Measurements from ENCODE around the gene MTO1. TPM values are rescaled to one million over a fixed set of nuclear protein-coding genes. Genes with fewer than 3 reads are reported as not detected.
"Not testable (repeated sequence)": the region's sequence is repeated elsewhere in the genome, so short reads cannot be mapped to it uniquely, and the experiment has no call there.

The MTO1 gene, protein sequence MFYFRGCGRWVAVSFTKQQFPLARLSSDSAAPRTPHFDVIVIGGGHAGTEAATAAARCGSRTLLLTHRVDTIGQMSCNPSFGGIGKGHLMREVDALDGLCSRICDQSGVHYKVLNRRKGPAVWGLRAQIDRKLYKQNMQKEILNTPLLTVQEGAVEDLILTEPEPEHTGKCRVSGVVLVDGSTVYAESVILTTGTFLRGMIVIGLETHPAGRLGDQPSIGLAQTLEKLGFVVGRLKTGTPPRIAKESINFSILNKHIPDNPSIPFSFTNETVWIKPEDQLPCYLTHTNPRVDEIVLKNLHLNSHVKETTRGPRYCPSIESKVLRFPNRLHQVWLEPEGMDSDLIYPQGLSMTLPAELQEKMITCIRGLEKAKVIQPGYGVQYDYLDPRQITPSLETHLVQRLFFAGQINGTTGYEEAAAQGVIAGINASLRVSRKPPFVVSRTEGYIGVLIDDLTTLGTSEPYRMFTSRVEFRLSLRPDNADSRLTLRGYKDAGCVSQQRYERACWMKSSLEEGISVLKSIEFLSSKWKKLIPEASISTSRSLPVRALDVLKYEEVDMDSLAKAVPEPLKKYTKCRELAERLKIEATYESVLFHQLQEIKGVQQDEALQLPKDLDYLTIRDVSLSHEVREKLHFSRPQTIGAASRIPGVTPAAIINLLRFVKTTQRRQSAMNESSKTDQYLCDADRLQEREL
- 30.7 and 44.7 TPM in 2 replicates for total RNA-seq (2014; rRNA removed; shearing (Covaris generic))

DNA sequence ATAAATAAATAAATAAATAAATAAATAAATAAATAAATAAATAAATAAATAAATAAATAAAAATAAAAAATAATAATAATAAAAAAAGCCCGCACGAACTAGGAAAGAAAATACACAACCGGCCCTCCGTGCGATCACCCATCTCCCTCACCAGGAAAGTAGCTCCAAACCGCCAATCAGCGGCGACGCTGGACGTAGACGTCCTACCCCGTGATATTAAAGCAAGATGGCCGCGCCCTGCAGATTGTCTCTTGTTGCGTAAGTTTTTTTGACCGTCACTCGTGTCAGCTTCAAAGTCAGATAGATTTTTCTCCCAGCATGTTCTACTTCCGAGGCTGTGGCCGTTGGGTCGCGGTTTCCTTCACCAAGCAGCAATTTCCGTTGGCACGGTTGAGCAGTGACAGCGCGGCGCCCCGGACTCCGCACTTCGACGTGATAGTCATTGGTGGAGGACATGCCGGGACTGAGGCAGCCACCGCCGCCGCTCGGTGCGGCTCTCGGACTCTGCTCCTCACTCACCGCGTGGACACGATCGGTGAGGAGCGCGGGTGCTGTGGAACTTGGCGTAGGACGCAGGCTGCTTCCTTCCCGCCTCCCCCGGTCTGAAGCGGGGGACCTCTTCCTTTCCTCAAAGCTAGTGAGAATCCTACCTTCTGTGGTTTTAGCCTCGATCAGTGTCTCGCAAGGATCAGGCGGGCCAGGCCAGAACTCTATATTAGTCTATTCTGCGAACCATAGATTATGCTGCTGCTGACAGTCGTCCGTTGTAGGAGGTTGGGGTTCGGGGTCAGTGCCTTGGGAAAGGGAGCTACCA, at the start of gene MTO1:
MTO1 (plus strand) TSS at position 201 of the 814 bp plus-strand sequence; CDS start at position 319, 118 bp downstream.
- H3K4me3 ChIP-seq, result peak within 1 kb of the TSS; percentile 71
- H3K27me3 ChIP-seq (replicated peaks), result no peaks in the 10 kb centered on the region
- H3K4me1 ChIP-seq (replicated peaks), result 0 out of 2 replicates have a peak, but pooled peaks cover 7% of the 10 kb centered on the region
- H3K27ac ChIP-seq, result peak within 1 kb of the TSS; percentile 83
- peaks cover 29% of the 10 kb centered on the region for H3K36me3 ChIP-seq
- peak; percentile 85 to 87 for DNase-seq (ENCODE audit: low read depth in 1 of 2, low spot score in 2 of 2)
- H3K9me3 ChIP-seq (replicated peaks), result no peaks in the 10 kb centered on the region

DNA sequence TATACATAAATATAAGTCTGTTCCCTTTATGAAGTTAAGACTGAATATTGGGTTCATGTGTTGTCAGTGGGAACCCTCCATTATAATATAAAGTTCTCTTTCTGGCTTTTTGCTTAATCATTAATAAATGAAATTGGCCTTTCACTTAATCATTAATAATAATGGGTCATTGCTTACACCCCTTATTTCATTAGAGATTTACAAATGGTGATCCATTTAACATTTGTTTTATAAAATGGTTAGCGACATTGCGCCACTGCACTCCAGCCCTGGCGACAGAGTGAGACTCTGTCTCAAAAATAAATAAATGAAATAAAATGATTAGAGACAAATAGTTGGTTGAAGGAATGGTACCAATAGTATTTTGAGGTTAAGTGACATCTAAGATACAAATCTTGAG, 48.4 kb upstream of the MTO1 start:
- Histone ChIP-seq H3K27me3 (replicated peaks) (no peaks in the 10 kb centered on the region), H3K9me3 (replicated peaks) (no peaks in the 10 kb centered on the region), H3K36me3 (no peaks in the 10 kb centered on the region), H3K4me1 (replicated peaks) (peaks cover under 1% of the 10 kb centered on the region; the same call in 1 of the 2 replicates), H3K4me3 (no peak overlapping the region), H3K27ac (no peak overlapping the region)
- no peak for DNase-seq (ENCODE audit: low read depth in 1 of 2, low spot score in 2 of 2)

DNA sequence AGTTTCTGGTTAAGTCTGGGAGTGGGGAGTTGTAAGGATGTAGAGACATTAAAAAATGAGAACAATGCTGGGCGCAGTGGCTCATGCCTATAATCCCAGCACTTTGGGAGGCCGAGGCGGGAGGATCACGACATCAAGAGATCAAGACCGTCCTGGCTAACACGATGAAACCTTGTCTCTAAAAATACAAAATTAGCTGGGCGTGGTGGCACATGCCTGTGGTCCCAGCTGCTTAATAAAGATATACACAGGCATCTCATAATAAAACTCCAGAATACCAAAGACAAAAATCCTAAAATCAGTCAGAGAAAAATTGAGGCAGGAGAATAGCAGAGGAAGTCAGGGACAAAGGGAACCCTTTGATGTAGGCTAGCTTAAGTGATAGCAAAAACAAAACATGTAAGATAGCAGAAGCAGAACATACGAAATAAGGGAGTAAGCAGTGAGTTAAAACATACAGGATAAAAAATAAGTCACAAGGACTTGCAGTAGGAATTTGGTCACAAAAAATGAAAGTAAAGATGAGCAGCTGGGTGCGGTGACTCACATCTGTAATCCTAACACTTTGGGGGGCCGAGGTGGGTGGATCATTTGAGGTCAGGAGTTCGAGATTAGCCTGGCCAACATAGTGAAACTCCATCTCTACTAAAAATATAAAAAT, 43.3 kb upstream of the MTO1 start:
- Histone ChIP-seq H3K4me1 (replicated peaks) (peaks cover 7% of the 10 kb centered on the region; the same call in 1 of the 2 replicates), H3K36me3 (no peaks in the 10 kb centered on the region), H3K27me3 (replicated peaks) (no peaks in the 10 kb centered on the region), H3K4me3 (no peak overlapping the region), H3K9me3 (replicated peaks) (no peaks in the 10 kb centered on the region), H3K27ac (no peak overlapping the region)
- DNase-seq (ENCODE audit: low read depth in 1 of 2, low spot score in 2 of 2), result peak in 1 of 2 experiments; percentile 11

DNA sequence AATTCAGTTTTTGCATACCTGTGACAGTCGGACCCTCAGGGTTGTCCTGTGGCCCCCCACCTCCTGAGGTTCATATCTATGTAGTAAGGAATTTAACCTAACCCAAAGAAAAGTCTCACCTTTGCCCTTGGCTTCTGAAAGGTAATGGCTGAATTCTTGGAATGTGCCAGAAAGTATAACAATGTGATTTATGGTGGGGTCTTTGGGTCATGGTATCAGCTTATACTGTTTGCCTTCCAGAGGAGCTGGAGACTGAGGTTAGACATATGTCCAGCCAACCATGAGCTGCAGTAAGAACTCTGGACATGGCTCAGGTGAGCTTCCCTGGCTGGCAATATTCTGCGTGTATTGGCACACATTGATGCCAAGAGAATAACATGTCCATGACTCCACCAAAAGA, 40.0 kb upstream of the MTO1 start:
- no peaks in the 10 kb centered on the region for H3K36me3 ChIP-seq

DNA sequence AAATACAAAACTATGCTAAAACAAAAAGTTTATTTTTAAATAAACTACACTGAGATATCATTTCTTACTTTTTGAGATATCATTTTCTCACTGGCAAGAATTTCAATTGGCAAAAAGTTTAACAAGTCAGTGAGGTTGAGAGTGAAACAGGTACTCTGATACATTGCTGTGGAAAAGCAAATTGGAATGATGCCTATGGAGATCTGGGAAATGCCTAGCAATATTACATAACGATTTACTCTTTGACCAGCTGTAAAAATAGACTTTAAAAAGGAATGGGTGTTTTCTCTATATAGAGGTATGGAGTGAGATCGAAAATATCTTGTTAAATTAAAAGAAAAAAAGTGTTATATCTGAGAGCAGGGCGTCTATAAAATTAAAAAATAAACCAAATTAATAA, 26.3 kb upstream of the MTO1 start:
- H3K4me3 ChIP-seq, result no peak overlapping the region
- H3K27ac ChIP-seq, result no peak overlapping the region
- H3K27me3 ChIP-seq (replicated peaks), result no peaks in the 10 kb centered on the region
- no peak for DNase-seq (ENCODE audit: low read depth in 1 of 2, low spot score in 2 of 2)
- no peaks in the 10 kb centered on the region for H3K9me3 ChIP-seq (replicated peaks)
- no peaks in the 10 kb centered on the region for H3K36me3 ChIP-seq
- H3K4me1 ChIP-seq (replicated peaks), result no peaks in the 10 kb centered on the region

More for the DNA sequence above, 40.0 kb upstream of the MTO1 start:
- H3K4me1 ChIP-seq (replicated peaks), result peaks cover 7% of the 10 kb centered on the region; the same call in 1 of the 2 replicates
- no peaks in the 10 kb centered on the region for H3K27me3 ChIP-seq (replicated peaks)
- H3K4me3 ChIP-seq, result no peak overlapping the region
- no peak for DNase-seq (ENCODE audit: low read depth in 1 of 2, low spot score in 2 of 2)
- H3K9me3 ChIP-seq (replicated peaks), result no peaks in the 10 kb centered on the region
- H3K27ac ChIP-seq, result no peak overlapping the region

DNA sequence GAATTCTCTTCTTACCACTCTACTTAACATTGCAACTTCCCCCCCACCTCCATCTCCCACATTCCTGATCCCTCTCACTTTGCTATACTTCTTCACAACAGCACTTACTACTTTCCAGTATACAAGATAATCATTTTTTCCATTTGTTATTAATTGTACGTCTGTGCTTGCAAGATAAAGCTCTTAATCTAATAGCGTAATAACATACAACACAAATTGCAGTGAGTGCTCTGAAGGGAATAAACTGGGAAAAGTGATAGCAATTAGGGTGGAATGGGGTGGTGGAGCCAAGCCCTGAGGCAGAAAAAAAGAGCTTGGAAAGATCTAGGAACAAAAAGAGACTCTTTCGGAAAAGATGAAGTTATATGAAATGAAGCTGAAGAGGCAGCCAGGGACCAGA, 18.0 kb upstream of the MTO1 start:
- H3K4me3 ChIP-seq, result no peak overlapping the region
- no peaks in the 10 kb centered on the region for H3K4me1 ChIP-seq (replicated peaks)
- no peaks in the 10 kb centered on the region for H3K36me3 ChIP-seq
- no peak overlapping the region for H3K27ac ChIP-seq
- DNase-seq (ENCODE audit: low read depth in 1 of 2, low spot score in 2 of 2), result no peak
- no peaks in the 10 kb centered on the region for H3K9me3 ChIP-seq (replicated peaks)
- peaks cover 8% of the 10 kb centered on the region; the same call in 1 of the 2 replicates for H3K27me3 ChIP-seq (replicated peaks)

DNA sequence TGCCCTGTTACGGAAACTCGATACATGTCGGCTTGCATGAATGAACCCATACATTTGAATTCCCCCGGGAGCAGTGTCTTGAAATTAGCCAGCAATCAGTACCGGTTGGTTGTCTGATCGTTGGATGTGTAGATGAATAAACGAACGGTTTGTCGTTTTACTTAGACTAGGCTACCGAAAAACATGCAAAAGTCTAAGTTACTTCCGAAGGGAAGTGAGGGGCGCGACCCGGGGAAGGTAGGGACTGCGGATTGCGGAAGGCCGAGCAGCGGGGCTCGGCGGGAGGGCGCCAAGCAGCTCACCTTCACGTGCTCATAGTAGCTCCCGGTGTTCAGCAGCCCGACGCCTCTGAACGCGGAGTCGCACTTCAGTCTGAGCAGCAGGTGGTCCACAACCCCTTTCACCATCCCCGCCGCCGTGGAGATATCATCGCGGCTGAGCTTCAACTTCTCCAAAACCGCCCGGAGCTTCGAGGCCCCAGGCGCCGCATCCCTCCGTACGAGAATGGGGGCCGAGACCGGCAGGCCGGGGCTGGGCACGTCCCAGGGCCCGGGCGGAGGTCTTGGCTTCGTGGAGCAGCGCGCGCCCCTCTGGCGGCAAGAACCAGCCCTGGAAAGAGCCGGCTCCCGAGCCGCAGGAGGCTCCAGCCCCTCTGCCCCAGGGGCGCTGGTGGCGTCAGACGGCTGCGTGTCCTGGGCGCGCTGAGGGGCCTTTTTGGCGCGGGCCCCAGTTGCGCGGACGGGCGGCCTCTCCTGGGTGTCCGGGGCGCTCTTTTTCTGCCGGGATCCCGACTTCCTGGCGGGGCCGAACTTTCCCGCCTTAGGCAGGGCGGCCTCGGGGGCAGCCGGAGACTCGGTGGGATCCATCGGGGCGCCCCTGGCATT, 10.1 kb upstream of the MTO1 start:
- Histone ChIP-seq H3K27me3 (replicated peaks) (peaks cover 20% of the 10 kb centered on the region), H3K4me1 (replicated peaks) (no peaks in the 10 kb centered on the region), H3K27ac (no peak overlapping the region), H3K9me3 (replicated peaks) (peaks cover 8% of the 10 kb centered on the region), H3K4me3 (no peak overlapping the region), H3K36me3 (no peaks in the 10 kb centered on the region)
- no peak for DNase-seq (ENCODE audit: low read depth in 1 of 2, low spot score in 2 of 2)

DNA sequence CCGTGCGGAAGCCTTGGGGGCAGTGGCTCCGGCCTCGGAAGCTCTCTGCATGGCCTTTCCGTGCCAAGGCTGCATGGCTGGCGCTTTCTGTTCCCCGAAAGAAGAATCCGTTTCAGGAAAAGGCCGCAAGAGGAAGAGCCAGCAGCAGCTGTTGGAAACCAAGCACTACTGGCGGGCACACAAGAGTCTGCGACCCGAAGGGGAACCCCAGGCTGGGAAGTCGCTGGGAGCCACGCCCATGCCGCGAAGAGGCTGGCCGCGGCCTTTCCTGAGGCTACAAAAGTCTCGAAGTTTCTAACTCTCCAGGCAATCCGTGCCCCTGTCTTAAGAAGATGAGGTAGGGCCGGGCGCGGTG, 9.5 kb upstream of the MTO1 start, which contains the start of gene CGAS:
CGAS (minus strand) TSS at position 191 of the 355 bp plus-strand sequence; CDS start at position 75, 116 bp downstream.
- no peak within 1 kb of the TSS for H3K4me3 ChIP-seq
- H3K27me3 ChIP-seq (replicated peaks), result peaks cover 20% of the 10 kb centered on the region
- no peak within 1 kb of the TSS for H3K27ac ChIP-seq
- DNase-seq (ENCODE audit: low read depth in 1 of 2, low spot score in 2 of 2), result no peak
- H3K9me3 ChIP-seq (replicated peaks), result peaks cover 8% of the 10 kb centered on the region
- no peaks in the 10 kb centered on the region for H3K36me3 ChIP-seq
- no peaks in the 10 kb centered on the region for H3K4me1 ChIP-seq (replicated peaks)

DNA sequence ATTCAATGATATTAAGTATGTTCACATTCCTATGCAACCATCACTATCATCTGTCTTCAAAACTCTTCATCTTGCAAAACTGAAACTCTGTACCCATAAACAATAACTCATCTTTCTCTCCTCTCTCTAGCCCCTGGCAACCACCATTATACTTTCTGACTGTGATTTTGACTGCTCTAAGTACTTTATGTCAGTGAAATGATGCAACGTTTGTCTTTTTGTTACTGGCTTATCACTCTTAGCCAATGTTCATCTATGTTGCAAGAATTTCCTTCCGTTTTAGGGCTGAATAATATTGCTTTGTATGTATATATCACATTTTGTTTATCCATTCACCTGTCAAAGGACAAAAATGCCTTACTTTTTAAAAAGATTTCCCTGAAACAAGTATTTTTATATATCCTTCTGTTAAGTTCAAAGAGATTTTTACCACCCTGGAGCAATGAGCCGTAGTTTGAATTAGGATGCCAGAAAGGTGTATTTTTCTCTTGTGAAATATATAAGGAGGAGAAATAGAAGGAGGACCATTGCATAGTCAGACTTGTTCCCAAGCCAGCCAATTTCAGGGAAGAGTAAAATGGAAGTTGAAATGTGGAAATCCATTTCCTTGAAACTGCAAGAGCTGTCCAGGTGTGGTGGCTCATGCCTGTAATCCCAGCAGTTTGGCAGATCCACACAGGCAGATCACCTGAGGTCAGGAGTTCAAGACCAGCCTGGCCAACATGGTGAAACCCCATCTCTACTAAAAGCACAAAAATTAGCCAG, 5.5 kb upstream of the MTO1 start:
- H3K27ac ChIP-seq, result no peak overlapping the region
- no peaks in the 10 kb centered on the region for H3K36me3 ChIP-seq
- DNase-seq (ENCODE audit: low read depth in 1 of 2, low spot score in 2 of 2), result no peak
- peaks cover 7% of the 10 kb centered on the region for H3K9me3 ChIP-seq (replicated peaks)
- 0 out of 2 replicates have a peak, but pooled peaks cover 2% of the 10 kb centered on the region for H3K4me1 ChIP-seq (replicated peaks)
- no peak overlapping the region for H3K4me3 ChIP-seq
- H3K27me3 ChIP-seq (replicated peaks), result peaks cover 14% of the 10 kb centered on the region; the same call in 1 of the 2 replicates

DNA sequence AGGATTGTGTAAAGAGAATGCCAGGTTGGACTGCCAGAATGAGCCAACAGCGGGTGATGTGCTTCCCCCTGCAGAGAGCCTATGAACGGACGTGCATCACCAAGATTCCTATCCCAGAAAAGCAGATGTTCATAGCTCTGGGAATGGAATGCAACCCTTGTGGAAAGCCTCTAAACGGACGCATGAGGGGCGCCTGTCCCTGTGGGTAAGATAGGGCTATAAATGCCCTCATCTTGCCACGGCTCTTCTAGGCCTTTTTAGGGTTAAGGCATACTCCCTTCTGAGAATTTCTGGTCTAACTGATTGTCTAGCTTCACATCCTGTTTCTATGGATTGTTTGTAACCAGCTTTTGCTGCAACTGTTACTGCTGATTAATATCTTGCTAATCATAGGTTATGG, 2.1 kb upstream of the MTO1 start:
- not testable (repeated sequence) for H3K27me3 ChIP-seq (replicated peaks); DNase-seq (ENCODE audit: low read depth in 1 of 2, low spot score in 2 of 2); H3K4me1 ChIP-seq (replicated peaks); H3K27ac ChIP-seq; H3K9me3 ChIP-seq (replicated peaks); H3K4me3 ChIP-seq
- peaks cover 16% of the 10 kb centered on the region for H3K36me3 ChIP-seq

DNA sequence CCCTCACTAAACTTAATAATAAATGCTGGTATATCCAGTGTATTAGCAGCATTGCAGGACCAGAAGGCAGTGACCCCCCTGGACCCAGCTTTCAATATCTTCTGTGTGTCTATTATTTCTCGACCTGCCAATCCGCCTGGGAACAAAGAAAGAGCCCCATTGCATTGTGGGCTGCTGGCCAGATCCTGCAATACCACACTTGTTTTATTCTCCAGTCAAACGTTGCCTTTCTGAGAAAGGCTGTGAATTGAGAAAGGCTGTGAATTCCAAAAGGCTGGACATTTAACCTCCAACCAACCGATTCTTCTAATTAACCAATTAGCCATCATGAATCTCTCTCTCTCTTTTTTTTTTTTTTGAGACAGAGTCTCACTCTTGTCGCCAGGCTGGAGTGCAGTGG, 1.5 kb upstream of the MTO1 start:
- H3K9me3 ChIP-seq (replicated peaks), result no peaks in the 10 kb centered on the region
- DNase-seq (ENCODE audit: low read depth in 1 of 2, low spot score in 2 of 2), result no peak
- H3K4me3 ChIP-seq, result no peak overlapping the region
- 0 out of 2 replicates have a peak, but pooled peaks cover 7% of the 10 kb centered on the region for H3K4me1 ChIP-seq (replicated peaks)
- H3K27me3 ChIP-seq (replicated peaks), result no peaks in the 10 kb centered on the region
- H3K27ac ChIP-seq, result no peak overlapping the region
- H3K36me3 ChIP-seq, result peaks cover 19% of the 10 kb centered on the region
